C4-2B (cell line): ENCODE measurements around the gene RNASE9.
"Not testable (repeated sequence)": the region's sequence is repeated elsewhere in the genome, so short reads cannot be mapped to it uniquely, and the experiment has no call there.

Source experiments
- ZFX ChIP-seq: fragments of 450-650 bp; IDR thresholded peaks from 2 replicates; pipeline ENCODE4 v1.6.1; 2017
- TF ChIP-seq, protein P1 (sequence below): fragments of 450-650 bp; conservative IDR thresholded peaks from 2 replicates; pipeline ENCODE4 v1.5.1; 2017; ENCODE audit warnings: mild to moderate bottlenecking

DNA sequence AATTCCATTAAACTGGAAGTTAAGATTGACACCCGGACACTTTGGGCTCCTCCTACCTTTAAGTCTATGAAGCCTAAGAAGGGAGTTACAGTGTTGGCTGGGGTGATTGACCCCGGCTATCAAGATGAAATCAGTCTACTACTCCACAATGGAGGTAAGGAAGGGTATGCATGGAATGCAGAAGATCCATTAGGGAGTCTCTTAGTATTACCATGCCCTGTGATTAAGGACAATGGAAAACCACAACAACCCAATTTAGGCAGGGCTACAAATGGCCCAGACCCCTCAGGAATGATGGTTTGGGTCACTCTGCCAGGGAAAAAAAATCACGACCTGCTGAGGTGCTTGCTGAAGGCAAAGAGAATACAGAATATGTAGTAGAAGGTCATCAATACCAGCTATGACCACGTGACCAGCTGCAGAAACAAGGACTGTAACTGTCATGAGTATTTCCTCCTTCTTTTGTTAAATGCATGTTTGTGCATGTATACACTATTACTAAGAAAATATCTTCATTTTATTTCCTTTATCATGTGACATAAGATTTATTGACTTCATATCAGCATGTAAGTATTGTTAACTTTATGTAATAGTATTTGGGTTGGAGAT lies 11.6 kb upstream of the RNASE9 start:
- not testable (repeated sequence) for TF ChIP-seq ZFX
- TF ChIP-seq, protein P1, sequence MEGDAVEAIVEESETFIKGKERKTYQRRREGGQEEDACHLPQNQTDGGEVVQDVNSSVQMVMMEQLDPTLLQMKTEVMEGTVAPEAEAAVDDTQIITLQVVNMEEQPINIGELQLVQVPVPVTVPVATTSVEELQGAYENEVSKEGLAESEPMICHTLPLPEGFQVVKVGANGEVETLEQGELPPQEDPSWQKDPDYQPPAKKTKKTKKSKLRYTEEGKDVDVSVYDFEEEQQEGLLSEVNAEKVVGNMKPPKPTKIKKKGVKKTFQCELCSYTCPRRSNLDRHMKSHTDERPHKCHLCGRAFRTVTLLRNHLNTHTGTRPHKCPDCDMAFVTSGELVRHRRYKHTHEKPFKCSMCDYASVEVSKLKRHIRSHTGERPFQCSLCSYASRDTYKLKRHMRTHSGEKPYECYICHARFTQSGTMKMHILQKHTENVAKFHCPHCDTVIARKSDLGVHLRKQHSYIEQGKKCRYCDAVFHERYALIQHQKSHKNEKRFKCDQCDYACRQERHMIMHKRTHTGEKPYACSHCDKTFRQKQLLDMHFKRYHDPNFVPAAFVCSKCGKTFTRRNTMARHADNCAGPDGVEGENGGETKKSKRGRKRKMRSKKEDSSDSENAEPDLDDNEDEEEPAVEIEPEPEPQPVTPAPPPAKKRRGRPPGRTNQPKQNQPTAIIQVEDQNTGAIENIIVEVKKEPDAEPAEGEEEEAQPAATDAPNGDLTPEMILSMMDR = not testable (repeated sequence)
